ENCODE measurements around the gene RBBP8.
"Not testable (repeated sequence)": the region's sequence is repeated elsewhere in the genome, so short reads cannot be mapped to it uniquely, and the experiment has no call there.

The RBBP8 gene

DNA sequence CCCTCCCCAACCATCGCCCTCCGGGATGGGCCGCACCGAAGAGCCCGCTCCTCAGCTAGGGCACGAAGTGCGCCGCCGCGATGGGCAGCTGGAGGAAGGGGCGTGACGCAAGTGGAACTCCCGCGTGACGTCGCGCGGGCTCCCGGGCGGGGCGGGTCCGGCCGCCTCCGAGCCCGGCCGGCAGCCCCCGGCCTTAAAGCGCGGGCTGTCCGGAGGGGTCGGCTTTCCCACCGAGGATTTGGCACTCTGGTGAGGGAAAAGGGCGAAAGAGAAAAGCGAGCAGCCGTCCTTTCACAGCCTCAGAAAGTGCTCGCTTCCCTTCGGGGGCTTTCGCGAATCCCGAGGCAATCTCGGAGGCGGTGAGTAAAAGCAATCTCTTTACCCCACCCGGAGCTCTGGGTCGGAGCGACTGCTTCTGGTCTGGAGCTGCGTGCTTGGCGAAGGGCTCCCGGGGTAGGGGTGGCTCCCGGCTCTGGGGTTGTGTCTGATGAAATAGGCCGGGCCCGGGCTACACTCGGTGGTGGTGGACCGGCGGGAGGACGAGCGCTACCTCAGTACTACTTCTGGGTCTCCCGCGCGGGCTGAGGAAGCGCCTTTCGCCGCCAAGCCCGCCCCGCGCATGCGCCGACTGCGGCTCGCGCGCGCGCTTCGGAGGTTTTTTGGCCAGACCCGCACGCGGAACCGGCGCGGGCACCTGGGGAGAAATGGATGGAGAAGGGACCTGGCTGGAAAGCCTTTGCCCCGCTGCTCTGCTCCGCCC, at the start of gene RBBP8:
TSS of gene RBBP8 (plus strand) at position 123 of the 760 bp plus-strand sequence. CDS start 3,524 bp downstream, outside the sequence.
- DNase-seq: peak; percentile 59

DNA sequence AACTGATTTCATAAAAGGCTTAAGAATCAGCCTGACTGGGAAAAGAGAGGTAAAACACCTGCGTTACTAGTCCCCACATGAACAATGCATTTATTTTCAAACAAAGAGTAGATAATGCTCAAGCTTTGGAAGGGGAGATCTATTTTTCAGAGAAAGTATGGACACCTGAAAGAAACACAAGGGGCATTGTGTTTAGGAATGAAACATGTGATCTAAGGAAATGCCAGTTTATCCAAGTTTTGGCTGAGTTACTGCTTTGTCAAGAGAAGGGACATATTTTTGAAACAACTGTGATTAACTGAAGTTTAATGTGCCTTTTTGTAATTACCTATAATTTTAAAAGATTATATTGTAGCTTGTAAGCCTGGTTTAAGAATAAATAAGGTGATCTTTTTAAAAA, 49.3 kb upstream of the RBBP8 start:
- DNase-seq: no peak

DNA sequence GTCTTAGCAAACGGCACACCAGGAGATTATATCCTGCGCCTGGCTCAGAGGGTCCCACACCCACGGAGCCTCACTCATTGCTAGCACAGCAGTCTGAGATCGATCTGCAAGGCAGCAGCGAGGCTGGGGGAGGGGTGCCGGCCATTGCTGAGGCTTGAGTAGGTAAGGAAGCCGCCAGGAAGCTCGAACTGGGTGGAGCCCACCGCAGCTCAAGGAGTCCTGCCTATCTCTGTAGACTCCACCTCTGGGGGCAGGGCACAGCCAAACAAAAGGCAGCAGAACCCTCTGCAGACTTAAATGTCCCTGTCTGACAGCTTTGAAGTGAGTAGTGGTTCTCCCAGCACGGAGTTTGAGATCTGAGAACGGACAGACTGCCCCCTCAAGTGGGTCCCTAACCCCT, 47.4 kb upstream of the RBBP8 start:
- not testable (repeated sequence) for DNase-seq

DNA sequence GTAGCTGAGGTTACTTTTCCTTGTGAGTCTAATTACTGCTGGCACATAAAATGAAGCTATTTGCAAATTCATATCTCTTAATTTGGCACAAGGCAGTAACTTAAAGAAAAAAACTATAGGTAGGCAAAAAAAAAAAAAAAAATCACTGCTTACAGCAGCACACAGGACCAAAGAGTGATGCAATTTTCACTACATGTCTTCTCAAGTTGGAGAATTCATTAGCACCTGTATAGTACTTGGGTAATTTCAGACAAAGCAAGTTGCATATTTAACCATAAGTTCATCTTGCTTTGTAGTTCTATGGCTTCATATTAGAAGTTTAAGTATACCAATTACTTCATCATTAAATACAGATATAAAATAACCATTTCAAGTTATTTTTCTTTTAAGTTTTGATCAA, 33.7 kb upstream of the RBBP8 start:
- DNase-seq: no peak

DNA sequence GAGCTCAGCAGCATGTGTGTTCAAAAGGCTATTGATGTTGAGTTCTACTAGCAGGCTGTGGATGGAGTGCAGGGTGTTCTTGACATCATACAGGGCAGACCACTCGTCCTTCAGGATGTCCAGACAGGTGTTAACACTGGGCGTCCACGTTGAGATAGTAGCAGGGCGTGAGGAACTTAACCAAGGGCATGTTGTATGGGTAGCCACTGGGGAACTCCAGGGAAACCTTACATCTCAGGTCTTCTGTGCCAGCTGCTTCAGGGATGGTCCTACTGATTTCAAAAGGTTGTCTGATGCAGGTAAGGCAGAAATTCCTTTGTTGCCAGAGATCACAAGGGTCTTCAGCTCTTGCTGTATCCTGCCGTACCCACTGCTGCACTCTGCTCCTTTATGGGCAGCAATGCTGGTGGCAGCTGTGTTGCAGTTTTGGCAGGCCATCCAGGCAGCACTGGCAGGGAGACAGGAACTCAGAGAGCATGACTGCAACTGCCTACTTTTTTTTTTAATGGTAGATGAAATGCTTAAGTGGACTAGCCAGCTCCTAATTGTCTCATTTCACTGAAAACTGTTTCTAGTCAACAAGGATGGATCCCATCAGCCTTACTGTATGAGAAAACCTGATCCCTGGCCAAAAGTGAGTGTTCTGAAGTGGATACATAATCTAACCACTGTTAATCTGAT, 32.4 kb upstream of the RBBP8 start:
- DNase-seq: no peak

DNA sequence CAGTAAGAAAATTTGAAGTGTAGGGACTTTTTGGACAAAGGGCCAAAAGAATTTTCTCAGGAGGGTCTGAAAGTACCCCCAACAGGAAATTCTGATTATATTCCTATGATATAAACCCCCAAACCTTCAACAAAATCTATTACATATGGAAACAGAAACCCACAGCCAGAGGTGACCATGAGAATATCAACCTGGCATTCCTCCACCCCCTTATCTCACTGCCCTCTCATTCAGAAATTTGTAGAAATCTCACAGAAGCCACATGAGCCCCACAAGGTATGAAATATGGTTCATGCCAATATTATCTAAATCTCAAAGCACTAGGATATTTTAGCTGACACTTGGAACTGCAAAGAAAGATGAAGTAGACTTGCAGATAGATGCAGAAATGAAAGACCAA, 31.0 kb upstream of the RBBP8 start:
- no peak for DNase-seq

DNA sequence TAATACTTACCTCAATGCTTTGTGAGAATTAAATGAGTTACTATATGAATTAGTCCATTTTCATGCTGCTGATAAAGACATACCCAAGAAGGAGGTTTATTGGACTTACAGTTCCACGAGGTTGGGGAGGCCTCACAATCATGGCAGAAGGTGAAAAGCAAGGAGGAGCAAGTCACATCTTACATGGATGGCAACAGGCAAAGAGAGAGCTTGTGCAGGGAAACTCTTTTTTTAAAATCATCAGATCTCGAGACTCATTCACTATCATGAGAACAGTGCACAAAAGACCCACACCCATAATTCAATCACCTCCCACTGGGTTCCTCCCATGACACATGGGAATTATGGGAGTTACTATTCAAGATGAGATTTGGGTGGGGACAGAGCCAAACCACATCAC, 29.9 kb upstream of the RBBP8 start:
- not testable (repeated sequence) for DNase-seq

DNA sequence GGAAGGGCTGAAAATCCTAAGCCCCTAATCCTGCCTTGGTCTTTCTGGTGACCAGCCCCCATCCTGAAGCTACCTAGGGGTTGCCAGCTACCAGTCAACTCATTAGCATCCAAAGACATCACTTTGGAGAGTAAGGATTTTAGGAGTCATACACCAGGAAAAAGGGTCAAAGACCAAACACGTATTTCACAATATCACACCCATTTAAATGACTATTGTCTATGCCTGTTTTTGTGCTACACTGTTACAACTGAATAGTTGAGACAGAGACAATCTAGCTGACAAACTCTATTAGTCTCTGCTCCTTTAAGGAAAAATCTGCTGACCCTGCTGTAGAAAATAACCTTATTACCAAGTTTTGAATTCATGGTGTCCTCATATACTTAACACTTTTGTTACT, 21.0 kb upstream of the RBBP8 start:
- no peak for DNase-seq

DNA sequence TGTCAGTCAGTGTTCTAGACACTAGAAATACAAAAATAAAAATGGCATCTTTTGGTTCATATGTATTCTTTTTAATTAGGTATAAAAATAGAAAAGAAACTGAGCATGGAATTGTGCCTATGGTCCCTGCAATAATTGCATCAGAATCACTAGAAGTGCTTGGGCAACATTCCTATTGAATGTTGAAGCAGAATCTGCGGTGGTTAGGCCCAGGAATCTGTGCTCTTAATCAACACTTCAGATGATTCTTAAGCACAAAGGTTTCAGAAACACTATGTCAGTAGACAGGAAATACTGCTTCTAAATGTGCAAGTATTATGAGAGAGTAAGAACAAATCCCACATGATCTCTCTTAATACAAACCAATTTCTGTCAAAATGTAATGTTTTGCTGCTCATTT, 20.3 kb upstream of the RBBP8 start:
- DNase-seq: no peak

DNA sequence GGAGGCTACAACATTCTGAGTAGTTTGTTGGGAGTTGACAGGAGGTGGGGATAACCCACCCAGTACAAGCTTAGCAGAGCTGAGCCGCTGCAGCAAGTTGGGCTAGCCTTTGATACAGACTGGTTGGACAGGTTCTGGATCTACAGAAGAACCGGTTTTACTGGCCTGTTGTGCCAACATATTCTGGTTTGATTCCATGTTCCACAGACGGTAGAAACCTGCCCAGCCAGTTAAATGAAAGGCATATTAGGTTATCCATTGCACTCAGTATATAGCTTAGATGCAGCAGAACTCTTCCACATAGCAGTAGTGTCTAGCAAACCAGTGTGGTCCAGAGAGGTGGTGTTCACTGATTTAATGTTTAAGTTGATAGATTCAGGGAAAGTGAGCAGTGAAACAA, 19.3 kb upstream of the RBBP8 start:
- no peak for DNase-seq

DNA sequence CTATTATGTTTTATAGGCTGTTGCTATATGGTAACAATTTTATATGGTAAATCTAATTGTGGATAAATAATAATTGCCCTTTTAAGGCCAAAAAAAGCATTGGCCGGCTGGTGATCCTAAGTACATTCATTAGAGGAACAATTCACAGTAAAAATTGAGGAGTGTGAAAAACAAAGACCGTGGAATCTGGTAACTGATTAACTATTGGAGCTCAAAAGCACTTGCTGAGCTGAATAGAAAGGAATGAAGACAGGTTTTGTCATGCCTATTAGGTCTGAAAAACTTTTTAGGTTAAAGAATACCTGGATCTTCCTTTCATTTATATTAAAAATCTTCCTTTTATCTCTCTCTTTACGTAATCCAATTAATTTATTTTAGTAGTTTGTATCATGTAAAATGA, 18.5 kb upstream of the RBBP8 start:
- no peak for DNase-seq

DNA sequence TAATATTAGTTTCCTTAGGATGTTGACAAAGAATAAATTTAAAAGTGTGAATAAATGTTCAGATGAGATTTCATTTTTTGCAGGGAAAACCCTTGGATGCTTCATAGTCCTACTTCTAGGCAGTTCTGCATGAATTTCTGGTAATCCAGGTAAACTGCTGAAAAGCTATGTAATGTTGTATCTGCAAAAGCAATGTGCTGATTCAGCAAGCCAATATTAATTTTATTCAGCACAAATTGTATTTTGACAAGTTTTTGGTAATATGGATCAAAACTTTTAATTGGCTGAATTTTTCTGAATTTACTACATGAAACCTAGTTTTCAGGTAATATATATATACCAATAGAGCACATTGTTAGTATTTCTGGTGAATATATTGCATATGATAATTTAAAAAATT, 17.8 kb upstream of the RBBP8 start:
- DNase-seq: no peak

DNA sequence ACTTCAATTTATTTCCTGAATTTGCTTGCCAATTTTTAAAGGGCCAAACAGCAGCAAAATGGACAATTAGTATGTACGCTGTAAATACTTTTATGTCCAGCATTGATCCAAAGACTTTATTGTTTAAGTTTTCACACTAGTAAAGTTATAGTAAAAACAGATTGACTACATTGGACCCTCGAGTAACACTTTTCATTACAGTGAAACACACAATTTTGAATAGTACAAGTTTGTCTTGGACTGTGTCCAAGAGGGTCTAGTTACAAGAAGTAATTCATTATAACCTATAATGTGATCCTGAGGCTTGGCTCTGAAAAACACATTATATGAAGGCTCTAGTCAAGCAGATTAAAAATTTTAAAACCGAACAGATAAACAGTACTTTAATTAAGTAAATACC, 11.4 kb upstream of the RBBP8 start:
- DNase-seq: no peak

DNA sequence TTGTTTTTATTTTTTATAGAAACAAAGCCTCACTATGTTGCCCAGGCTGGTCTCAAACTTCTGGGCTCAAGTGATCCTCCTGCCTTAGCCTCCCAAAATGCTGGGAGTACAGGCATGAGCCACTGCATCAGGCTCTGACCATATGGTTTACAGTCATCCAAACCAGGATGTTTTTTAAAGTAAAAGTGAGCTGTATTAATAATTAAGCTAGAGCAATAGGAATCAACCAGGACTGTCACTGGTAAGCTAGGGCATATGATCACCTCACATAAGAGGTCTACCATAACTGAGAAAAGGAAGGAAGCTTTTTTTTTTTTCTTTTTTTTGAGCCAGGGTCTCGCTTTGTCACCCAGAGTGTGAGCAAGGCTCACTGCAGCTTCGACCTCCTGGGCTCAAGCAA, 8.5 kb upstream of the RBBP8 start:
- DNase-seq: no peak

DNA sequence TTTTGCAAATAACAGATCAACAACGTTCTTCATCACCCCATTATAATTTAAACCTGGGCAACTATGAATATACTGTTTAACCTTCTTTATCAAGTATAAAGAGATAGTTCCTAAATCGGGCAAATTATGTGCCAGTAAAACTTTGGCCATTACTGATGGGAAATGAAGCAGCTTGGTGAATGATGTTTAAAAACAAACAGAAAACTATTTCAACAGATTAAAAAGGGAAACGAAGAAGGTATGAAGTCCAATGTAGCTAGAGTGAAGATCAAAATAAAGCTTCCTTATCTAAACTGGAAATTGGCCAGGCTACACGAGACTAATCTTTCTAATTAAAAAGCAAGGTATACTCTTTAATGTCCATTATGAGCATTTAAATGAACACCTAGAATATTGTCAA, 6.7 kb upstream of the RBBP8 start:
- DNase-seq: no peak

DNA sequence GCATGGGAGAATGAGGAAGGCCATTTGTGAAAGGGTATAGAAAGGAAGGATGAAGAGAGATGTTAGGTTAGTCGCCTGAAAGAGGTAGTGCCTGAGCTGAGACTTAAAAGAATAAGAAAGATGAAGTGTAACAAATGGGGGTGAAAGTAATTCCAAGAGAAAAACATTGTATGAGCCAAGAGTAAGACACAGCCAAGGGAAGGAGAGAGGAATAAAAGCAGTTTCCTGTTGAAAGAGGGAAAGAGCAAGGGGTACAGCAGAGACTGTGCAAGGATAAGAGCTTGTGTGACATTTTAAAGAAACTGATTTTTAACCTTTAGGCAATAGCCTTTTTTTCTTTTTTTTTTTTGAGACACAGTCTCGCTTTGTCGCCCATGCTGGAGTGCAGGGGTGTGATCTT, 4.8 kb upstream of the RBBP8 start:
- no peak for DNase-seq

DNA sequence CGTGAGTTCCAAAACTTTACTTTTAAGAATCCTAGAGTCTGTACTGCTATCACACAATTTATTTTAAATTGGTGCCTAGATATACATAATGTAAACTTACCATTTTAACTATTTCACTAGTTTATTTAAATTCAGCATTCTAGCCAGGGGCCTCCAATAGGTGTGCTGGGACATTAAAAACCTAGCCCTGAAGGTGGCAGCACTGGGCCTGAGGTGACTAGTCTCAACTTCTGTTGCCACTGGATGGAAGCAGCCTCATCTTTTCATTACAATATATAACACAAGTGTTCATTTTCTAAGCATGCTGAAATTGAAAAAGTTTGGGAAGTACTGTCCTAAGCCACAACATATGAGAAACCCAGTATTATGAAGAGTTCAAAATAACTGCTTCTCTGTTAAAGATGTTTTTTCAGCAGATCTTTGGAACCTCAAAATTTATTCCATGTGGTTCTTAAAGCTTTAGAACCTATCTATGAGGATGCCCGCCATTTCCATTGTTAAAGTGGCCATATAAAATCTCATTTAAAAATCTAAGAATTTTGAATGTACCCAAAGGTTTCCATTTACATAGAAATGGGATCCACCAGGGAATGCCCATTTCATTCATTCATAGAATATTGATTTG, 2.9 kb upstream of the RBBP8 start:
- DNase-seq: no peak

DNA sequence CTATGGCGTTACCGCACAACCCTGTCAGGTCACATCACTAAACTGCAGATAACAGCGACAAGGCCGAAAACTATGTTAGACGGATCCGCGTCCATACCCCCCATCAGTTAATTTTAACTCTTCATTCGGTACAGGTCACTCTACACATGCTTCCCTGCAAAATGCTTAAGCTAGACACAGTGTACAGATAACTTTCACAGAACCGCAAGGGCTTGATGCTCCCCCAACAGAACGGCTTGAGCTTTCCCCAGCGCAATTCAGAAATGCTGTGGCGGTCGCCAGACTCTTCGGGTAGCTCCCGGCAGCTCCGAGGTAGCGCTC, 283 bp upstream of the RBBP8 start:
- DNase-seq: no peak

DNA sequence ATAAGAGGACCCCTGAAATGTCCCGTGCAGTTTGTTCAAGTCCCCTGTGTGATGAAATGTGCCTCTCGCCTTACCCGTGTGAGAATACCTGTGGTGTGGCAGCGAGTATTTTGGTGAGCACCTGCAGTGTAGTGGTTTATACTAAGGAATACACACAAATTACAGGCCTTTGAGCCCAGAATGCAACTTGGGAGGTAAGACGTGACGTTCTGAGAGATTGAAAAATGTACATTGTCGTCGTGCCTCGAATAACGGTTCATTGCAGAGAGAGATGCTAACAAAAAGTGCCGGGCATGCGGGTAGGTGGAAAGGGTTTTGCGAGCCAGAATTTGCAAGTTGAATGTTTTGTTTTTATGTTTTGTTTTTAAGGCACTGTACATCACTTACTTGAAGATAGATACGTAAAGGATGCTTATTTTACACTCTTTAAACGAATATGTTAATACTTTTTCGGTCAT, 867 bp downstream of the RBBP8 start:
- no peak for DNase-seq

DNA sequence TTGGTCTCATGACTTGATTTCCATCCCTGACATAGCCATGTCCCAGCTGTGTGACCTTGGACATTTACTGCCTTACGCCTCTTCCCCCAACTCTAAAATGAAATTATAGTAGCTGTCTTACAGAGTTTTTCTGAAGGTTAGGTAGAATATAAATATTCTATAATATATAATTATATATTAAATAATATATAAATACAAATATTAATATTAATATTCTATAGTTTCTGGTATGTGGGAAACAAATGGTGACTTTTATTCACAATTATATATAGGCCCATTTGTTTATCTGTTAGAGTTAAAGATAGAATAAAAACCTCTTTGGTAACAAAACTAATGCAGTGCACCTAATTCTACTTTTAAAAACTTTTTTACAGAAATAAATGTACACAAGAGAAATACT, 1.7 kb downstream of the RBBP8 start:
- no peak for DNase-seq

DNA sequence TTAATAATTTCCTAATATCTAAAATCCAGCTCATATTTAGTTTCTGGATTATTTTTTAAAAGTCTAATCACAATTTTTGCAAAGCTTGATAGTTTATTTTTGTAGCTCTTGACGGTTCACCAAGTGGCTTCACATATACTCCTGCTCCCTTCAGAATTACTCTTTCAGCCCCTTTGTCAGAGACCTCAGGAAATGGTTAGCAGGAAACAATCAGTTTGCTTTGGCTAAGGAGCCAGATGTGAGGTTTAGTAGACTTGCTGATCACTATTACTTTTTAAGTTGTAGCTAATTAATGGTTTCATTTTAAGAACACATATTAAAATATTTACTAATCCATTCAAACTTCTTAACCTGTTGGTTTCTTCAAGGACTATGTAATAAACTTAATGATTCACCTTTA, 2.3 kb downstream of the RBBP8 start:
- DNase-seq: no peak

DNA sequence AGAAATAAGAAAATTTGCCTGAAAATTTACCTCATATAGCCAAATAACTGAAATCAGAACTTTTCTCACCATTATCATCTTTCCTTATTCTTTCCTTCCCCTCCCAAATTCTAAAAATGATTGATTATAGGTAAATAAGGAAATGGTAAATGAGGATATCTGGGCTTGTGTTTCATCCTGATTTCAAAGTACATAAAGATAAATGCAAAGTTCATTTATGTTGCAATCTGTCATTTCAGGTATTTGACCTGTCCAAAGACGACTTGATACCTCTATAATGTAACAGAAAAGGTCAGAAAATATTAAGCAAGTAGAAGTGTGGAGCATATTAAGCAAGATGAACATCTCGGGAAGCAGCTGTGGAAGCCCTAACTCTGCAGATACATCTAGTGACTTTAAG, 3.4 kb downstream of the RBBP8 start:
- DNase-seq: no peak

DNA sequence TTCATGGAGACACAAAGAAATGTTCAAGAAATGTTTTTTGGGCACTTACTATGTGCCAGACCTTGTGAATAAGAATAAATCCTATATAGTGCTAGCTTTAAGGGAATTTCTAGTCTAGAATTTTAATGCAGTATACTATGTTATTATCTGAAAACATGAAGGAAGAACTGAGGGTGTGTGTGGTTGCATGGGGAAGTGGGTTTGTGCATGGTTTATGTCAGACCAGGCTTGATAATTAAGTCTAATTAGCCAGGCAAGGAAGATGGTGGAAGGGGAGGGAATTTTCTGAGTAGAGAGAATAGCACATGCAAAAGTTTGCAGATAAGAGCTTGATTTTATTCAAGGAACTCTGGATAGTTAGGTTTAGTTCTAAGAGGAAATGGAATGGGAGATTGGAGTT, 6.5 kb downstream of the RBBP8 start:
- no peak for DNase-seq

DNA sequence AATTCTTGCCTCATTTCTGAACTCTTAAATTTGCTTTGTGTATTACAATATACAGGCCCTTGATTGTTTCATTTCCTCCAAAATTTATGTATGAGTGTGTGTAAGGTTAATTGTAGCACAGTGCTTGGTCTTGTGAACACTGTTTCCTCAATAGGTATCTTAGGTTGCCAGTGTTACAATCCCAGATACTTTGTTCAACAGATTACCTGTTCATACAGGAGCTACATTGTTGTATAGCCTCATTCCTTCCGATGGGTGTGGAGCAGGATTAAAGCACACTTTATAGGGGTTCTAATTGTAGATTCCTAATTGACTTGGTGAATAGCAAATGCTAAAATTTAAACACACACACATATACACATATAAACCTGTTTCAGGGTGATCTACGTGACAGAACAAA, 10.7 kb downstream of the RBBP8 start:
- no peak for DNase-seq

All from GOT3 (cell line).